ENCODE results near the gene RPLP1.
A peak's percentile ranks its signal among the peaks of the same experiment; 100 is the strongest.

The RPLP1 gene

GRCh38 chr15:69460481-69460880 is 7.9 kb downstream of the RPLP1 start:
- Histone ChIP-seq H3K27me3 (ENCODE audit: insufficient read depth, low read length) (no peaks in the 10 kb centered on the region), H3K4me3 (ENCODE audit: low read length) (no peak overlapping the region), H3K27ac (ENCODE audit: low read depth, low read length) (no peak overlapping the region)

GRCh38 chr15:69462030-69462492 is 9.4 kb downstream of the RPLP1 start:
- H3K4me3 ChIP-seq (ENCODE audit: low read length), result peak overlapping the region; percentile 43
- H3K27me3 ChIP-seq (ENCODE audit: insufficient read depth, low read length), result no peaks in the 10 kb centered on the region
- H3K9me3 ChIP-seq (ENCODE audit: insufficient read depth, low read depth, low read length), result no peaks in the 10 kb centered on the region
- WGBS, result 93% methylated on average over 23 of the region's 23 CpGs
- peaks cover 4% of the 10 kb centered on the region; the same call in 1 of the 2 replicates for H3K4me1 ChIP-seq (ENCODE audit: insufficient read depth, low read length)
- H3K36me3 ChIP-seq (ENCODE audit: insufficient read depth, low read length), result peaks cover 5% of the 10 kb centered on the region; the same call in 1 of the 2 replicates
- no peak overlapping the region for H3K27ac ChIP-seq (ENCODE audit: low read depth, low read length)
- no peak overlapping the region for H3K9ac ChIP-seq (ENCODE audit: low read depth, low read length)

More at GRCh38 chr15:69460481-69460880, 7.9 kb downstream of the RPLP1 start:
- Histone ChIP-seq H3K9ac (ENCODE audit: low read depth, low read length) (no peak overlapping the region), H3K4me1 (ENCODE audit: insufficient read depth, low read length) (peaks cover 4% of the 10 kb centered on the region; the same call in 1 of the 2 replicates), H3K36me3 (ENCODE audit: insufficient read depth, low read length) (peaks cover 21% of the 10 kb centered on the region), H3K9me3 (ENCODE audit: insufficient read depth, low read depth, low read length) (no peaks in the 10 kb centered on the region)
- WGBS, result 93% methylated on average over 1 of the region's 1 CpG

- H3K4me1 ChIP-seq (ENCODE audit: insufficient read depth, low read length), result peaks cover 4% of the 10 kb centered on the region; the same call in 1 of the 2 replicates
- no peaks in the 10 kb centered on the region for H3K9me3 ChIP-seq (ENCODE audit: insufficient read depth, low read depth, low read length)
- WGBS, result 16% methylated on average over 46 of the region's 46 CpGs
- no peaks in the 10 kb centered on the region for H3K27me3 ChIP-seq (ENCODE audit: insufficient read depth, low read length)
- H3K27ac ChIP-seq (ENCODE audit: low read depth, low read length), result peak overlapping the region; percentile 91
- H3K4me3 ChIP-seq (ENCODE audit: low read length), result peak overlapping the region; percentile 56
- H3K36me3 ChIP-seq (ENCODE audit: insufficient read depth, low read length), result peaks cover 2% of the 10 kb centered on the region; the same call in 1 of the 2 replicates
- peak overlapping the region; percentile 73 for H3K9ac ChIP-seq (ENCODE audit: low read depth, low read length)
Observed at GRCh38 chr15:69462493-69463181, 10.0 kb downstream of the RPLP1 start.

DNA sequence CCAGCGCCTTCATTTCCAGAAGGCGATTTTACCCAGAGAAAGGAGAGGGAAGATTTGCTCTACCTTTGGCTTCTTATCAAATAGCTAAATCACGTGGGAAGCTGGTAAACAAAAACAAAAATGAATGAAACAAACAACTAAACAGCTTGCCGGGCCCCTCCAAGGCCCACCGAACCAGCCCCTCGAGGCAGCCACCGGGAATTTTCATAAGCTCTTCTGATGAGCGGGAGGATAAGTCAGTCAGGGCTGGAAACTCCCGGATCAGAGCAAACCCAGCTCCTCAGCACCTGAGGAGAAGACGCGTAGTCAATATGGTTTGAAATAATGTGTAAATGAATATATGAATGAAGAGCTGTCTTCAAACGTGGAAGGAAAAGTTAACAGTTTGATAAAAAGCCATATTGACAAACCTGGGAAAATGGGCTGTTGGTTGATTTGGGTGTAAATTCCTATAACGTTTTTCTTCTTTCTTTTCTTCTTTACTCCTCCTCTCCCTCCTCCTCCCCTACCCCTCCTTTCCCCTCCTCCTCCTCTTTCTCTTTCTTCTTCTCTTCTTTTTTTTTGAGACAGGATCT is 10.7 kb downstream of the RPLP1 start:
- Histone ChIP-seq H3K27ac (ENCODE audit: low read depth, low read length) (peak overlapping the region; percentile 91), H3K9ac (ENCODE audit: low read depth, low read length) (peak overlapping the region; percentile 73), H3K9me3 (ENCODE audit: insufficient read depth, low read depth, low read length) (no peaks in the 10 kb centered on the region), H3K36me3 (ENCODE audit: insufficient read depth, low read length) (no peaks in the 10 kb centered on the region), H3K4me3 (ENCODE audit: low read length) (peak overlapping the region; percentile 56), H3K27me3 (ENCODE audit: insufficient read depth, low read length) (no peaks in the 10 kb centered on the region), H3K4me1 (ENCODE audit: insufficient read depth, low read length) (peaks cover 4% of the 10 kb centered on the region; the same call in 1 of the 2 replicates)
- WGBS, result 70% methylated on average over 12 of the region's 13 CpGs

DNA sequence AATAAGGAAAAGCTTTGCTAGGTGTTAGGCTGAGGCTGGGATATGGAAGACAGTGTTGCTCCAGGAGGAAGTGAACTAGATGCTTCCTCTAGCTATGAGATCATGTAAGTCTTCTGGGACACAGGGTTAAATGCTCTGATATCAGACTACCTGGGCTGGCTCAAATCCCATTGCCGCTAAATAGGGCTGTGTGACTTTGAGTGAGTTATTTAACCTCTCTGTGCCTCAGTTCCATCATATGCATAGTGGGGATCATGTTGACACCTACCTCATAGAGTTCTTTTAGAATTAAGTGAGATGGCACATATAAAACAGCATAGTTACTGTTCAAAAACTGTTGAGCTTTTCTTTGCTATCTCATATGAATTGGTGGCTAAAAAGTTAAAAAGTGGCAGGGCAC is 12.6 kb downstream of the RPLP1 start:
- Histone ChIP-seq H3K4me1 (ENCODE audit: insufficient read depth, low read length) (peaks cover 4% of the 10 kb centered on the region; the same call in 1 of the 2 replicates), H3K27me3 (ENCODE audit: insufficient read depth, low read length) (no peaks in the 10 kb centered on the region)
- WGBS, result 83% methylated on average over 1 of the region's 1 CpG

DNA sequence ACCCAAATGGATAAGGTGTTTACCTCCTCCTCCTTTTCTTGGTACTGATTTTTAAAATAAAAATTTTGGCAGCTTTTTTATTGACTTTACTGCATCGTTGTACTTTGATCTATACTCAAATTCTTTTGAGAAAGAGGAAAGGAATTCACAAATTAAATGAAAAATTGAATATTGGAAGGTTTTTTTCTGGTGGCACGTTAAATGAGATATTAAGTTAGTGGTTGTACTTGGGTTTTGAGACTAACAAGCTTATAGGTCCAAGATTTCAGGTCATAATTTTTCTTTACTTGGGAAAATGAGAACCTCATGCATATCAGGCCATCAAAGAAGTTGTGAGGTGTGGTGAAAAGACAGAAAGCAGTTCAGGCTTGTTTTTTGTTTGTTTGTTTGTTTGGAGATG is 14.1 kb downstream of the RPLP1 start:
- peaks cover 4% of the 10 kb centered on the region; the same call in 1 of the 2 replicates for H3K4me1 ChIP-seq (ENCODE audit: insufficient read depth, low read length)
- H3K27ac ChIP-seq (ENCODE audit: low read depth, low read length), result no peak overlapping the region

More for the DNA sequence above, 12.6 kb downstream of the RPLP1 start:
- Histone ChIP-seq H3K36me3 (ENCODE audit: insufficient read depth, low read length) (no peaks in the 10 kb centered on the region), H3K9ac (ENCODE audit: low read depth, low read length) (no peak overlapping the region), H3K27ac (ENCODE audit: low read depth, low read length) (no peak overlapping the region), H3K9me3 (ENCODE audit: insufficient read depth, low read depth, low read length) (no peaks in the 10 kb centered on the region), H3K4me3 (ENCODE audit: low read length) (no peak overlapping the region)

DNA sequence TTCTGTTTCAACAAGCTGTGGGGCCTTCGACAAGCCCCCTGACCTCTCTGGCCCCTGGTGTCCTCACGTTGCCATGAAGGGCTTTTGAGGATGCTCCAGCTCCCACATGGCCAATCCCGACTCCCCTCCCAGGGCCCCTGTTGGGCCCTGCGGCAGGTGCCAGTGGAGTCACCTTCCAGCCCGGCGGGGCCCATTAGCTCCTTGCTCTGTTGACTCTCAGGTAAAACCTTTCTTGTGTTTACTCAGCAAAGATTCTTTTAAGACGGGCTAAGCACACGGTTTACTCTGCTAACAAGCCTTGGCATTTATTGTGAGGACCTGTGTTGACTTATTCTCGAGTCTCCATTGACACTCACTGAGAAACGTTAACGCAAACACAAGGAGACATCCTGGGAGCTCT is 15.0 kb downstream of the RPLP1 start:
- Histone ChIP-seq H3K4me1 (ENCODE audit: insufficient read depth, low read length) (peaks cover 4% of the 10 kb centered on the region; the same call in 1 of the 2 replicates), H3K27me3 (ENCODE audit: insufficient read depth, low read length) (no peaks in the 10 kb centered on the region), H3K27ac (ENCODE audit: low read depth, low read length) (no peak overlapping the region), H3K4me3 (ENCODE audit: low read length) (no peak overlapping the region), H3K9me3 (ENCODE audit: insufficient read depth, low read depth, low read length) (no peaks in the 10 kb centered on the region), H3K36me3 (ENCODE audit: insufficient read depth, low read length) (no peaks in the 10 kb centered on the region), H3K9ac (ENCODE audit: low read depth, low read length) (no peak overlapping the region)
- 84% methylated on average over 11 of the region's 11 CpGs for WGBS

More for the DNA sequence above, 14.1 kb downstream of the RPLP1 start:
- 89% methylated on average over 2 of the region's 2 CpGs for WGBS
- H3K27me3 ChIP-seq (ENCODE audit: insufficient read depth, low read length), result no peaks in the 10 kb centered on the region
- no peaks in the 10 kb centered on the region for H3K9me3 ChIP-seq (ENCODE audit: insufficient read depth, low read depth, low read length)
- H3K4me3 ChIP-seq (ENCODE audit: low read length), result no peak overlapping the region
- H3K36me3 ChIP-seq (ENCODE audit: insufficient read depth, low read length), result no peaks in the 10 kb centered on the region
- no peak overlapping the region for H3K9ac ChIP-seq (ENCODE audit: low read depth, low read length)

DNA sequence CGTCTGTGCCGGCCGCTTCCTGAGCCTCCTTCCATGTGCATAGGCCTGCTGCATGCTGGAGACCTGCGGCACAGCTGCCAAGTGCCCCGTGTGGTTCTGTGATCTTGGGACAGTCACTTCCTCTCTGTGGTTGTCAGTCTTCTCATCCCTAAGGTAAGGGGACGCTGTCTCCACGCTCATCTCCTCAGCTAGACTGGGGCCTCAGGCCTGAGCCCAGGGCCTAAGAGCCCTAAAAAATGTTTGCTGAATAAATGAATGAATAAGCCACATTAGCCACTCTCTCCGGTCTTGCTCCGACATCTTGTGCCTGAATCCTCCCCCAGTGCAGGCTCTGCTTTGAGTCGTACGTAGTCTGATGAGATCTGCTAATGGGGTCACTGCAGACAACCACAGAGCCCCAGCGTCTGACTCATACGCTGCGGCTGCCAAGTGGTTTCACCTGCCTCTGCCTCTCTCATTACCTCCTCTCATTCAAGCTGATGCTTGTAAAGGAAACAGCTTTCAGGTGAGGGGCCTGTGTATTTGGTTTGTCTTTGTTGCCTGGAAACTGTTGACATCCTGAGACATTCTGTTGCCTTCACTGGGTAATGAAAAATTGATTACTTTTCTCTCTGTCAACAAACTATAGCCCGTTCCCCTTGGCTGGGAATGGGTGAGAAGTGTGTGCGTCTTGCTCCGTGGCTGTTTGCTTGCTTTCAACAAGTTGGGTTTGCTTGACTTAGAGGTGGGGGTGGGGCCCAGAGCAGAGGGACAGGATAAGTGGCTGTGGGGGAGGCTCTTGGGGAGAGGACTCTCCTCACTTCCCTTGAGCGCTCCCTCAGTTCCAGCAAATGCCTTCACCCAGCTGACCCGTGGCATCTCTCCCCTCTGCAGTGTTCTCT is 15.9 kb downstream of the RPLP1 start:
- 87% methylated on average over 19 of the region's 19 CpGs for WGBS

DNA sequence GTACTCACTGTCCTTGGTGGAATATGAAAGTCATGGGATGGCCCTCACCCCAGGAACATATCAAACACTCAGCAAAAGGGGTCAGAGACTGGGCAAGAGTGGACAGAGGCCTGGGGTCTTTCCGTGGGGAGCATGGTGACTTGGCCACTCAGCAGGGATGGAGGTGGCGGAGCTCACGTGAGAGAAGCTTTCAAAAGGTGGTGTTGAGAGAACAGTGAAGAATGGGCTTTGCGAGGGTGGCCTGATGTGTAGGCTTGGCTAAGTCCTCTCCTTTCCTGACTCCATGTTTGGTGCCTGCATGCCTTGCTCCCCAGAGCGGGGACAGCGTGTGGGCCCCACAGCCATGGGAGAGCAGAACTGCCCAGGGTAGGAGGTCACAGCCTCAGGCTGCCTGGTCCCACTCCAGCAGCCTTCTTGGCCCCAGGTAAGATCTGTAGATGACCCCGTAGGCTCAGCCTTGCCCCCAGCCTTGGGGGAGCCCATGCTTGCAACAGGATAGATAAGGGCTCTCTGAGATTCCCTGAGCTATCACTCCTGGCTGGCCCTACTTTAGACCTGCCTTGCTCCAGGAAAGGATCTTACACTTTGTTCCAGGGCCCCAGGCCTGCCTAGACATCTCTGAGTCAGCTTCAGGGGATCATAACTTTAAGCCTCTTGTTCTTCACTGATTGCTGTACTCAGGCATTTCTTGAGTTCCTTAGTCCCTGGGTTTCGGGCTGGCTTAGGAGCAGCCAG is 17.0 kb downstream of the RPLP1 start:
- no peaks in the 10 kb centered on the region for H3K27me3 ChIP-seq (ENCODE audit: insufficient read depth, low read length)
- no peaks in the 10 kb centered on the region for H3K36me3 ChIP-seq (ENCODE audit: insufficient read depth, low read length)
- 92% methylated on average over 8 of the region's 8 CpGs for WGBS
- H3K4me1 ChIP-seq (ENCODE audit: insufficient read depth, low read length), result no peaks in the 10 kb centered on the region
- no peak overlapping the region for H3K27ac ChIP-seq (ENCODE audit: low read depth, low read length)
- no peak overlapping the region for H3K4me3 ChIP-seq (ENCODE audit: low read length)
- no peak overlapping the region for H3K9ac ChIP-seq (ENCODE audit: low read depth, low read length)
- no peaks in the 10 kb centered on the region for H3K9me3 ChIP-seq (ENCODE audit: insufficient read depth, low read depth, low read length)

More for the DNA sequence above, 15.9 kb downstream of the RPLP1 start:
- Histone ChIP-seq H3K27me3 (ENCODE audit: insufficient read depth, low read length) (no peaks in the 10 kb centered on the region), H3K4me3 (ENCODE audit: low read length) (no peak overlapping the region), H3K36me3 (ENCODE audit: insufficient read depth, low read length) (no peaks in the 10 kb centered on the region), H3K4me1 (ENCODE audit: insufficient read depth, low read length) (no peaks in the 10 kb centered on the region), H3K9ac (ENCODE audit: low read depth, low read length) (no peak overlapping the region), H3K9me3 (ENCODE audit: insufficient read depth, low read depth, low read length) (no peaks in the 10 kb centered on the region), H3K27ac (ENCODE audit: low read depth, low read length) (no peak overlapping the region)

GRCh38 chr15:69472046-69472445 is 19.4 kb downstream of the RPLP1 start:
- WGBS, result 94% methylated on average over 5 of the region's 5 CpGs
- Histone ChIP-seq H3K4me1 (ENCODE audit: insufficient read depth, low read length) (no peaks in the 10 kb centered on the region), H3K27me3 (ENCODE audit: insufficient read depth, low read length) (no peaks in the 10 kb centered on the region), H3K9me3 (ENCODE audit: insufficient read depth, low read depth, low read length) (no peaks in the 10 kb centered on the region), H3K36me3 (ENCODE audit: insufficient read depth, low read length) (no peaks in the 10 kb centered on the region), H3K4me3 (ENCODE audit: low read length) (no peak overlapping the region), H3K27ac (ENCODE audit: low read depth, low read length) (no peak overlapping the region), H3K9ac (ENCODE audit: low read depth, low read length) (no peak overlapping the region)

Data from HUES64 (cell line).